SKM-1 treated with dmso at 0.1 percent for 144 hours (cell line): ENCODE data around the gene RAI14.
"Not testable (repeated sequence)": the region's sequence is repeated elsewhere in the genome, so short reads cannot be mapped to it uniquely, and the experiment has no call there.

Source experiments
- DNase-seq: peaks from one replicate; lab custom pipeline; 2025; ENCODE audit not compliant: unreplicated experiment; lab: John Stamatoyannopoulos, UW

The RAI14 gene

GRCh38 chr5:34724741-34725140, 68.6 kb downstream of the RAI14 start:
- no peak for DNase-seq

GRCh38 chr5:34727166-34727749, 71.1 kb downstream of the RAI14 start:
- DNase-seq = not testable (repeated sequence)

GRCh38 chr5:34728236-34728635, 72.1 kb downstream of the RAI14 start:
- DNase-seq = no peak

GRCh38 chr5:34731435-34732232, 75.5 kb downstream of the RAI14 start:
- DNase-seq = no peak

GRCh38 chr5:34734326-34734725, 78.2 kb downstream of the RAI14 start:
- DNase-seq = no peak

- DNase-seq = peak; percentile 3
These were observed 79.6 kb downstream of the RAI14 start for GRCh38 chr5:34735491-34736426.

- no peak for DNase-seq
These were observed 80.5 kb downstream of the RAI14 start for GRCh38 chr5:34736445-34737115.

- no peak for DNase-seq
These were observed 81.6 kb downstream of the RAI14 start for GRCh38 chr5:34737731-34738130.

- DNase-seq = no peak
These were observed 82.3 kb downstream of the RAI14 start for GRCh38 chr5:34738381-34738780.

- no peak for DNase-seq
These were observed 84.3 kb downstream of the RAI14 start for GRCh38 chr5:34740389-34740806.

- DNase-seq = no peak
These were observed 85.9 kb downstream of the RAI14 start for GRCh38 chr5:34742061-34742460.

GRCh38 chr5:34743878-34744277, 87.8 kb downstream of the RAI14 start:
- DNase-seq = no peak

- DNase-seq = no peak
These were observed 92.3 kb downstream of the RAI14 start for GRCh38 chr5:34748431-34748830.

GRCh38 chr5:34749431-34749873, 93.3 kb downstream of the RAI14 start:
- DNase-seq = no peak

- no peak for DNase-seq
These were observed 94.1 kb downstream of the RAI14 start for GRCh38 chr5:34750206-34750605.

- no peak for DNase-seq
These were observed 95.9 kb downstream of the RAI14 start for GRCh38 chr5:34751807-34752736.

- DNase-seq = not testable (repeated sequence)
These were observed 97.1 kb downstream of the RAI14 start for GRCh38 chr5:34753236-34753635.

- DNase-seq = no peak
These were observed 99.8 kb downstream of the RAI14 start for GRCh38 chr5:34755926-34756325.

- DNase-seq = no peak
These were observed 100.9 kb downstream of the RAI14 start for GRCh38 chr5:34756781-34757624.
